SIG-M5 treated with dmso at 0.1 percent for 504 hours (cell line): ENCODE measurements around the gene TP53TG5.

ENCODE experiments used
- DNase-seq: peaks from one replicate; lab custom pipeline; 2025; ENCODE audit not compliant: unreplicated experiment; lab: John Stamatoyannopoulos, UW

Gene TP53TG5

DNA sequence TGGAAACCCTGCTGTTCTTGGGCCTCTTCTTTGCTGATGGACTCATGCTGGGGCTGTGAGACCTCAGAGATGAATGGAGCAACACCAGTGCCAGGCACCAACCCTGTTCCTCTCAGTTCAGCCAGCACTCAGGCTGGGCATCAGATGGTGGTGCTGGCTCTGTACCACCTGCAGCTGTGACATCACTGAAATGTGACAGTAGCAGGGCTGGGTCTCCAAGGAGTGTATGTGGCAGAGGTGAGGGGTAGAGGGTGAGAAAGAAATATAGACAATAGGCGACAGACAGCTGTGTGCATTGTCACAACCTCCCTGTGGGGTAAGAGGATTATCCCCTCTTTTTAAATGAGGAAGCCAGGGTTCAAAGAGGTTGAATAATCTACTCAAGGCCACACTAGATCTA lies at the start of gene TP53TG5:
Gene TP53TG5 (minus strand): TSS at position 135 of the 400 bp plus-strand sequence. CDS start 89 bp downstream, at position 46.
- DNase-seq: no peak

DNA sequence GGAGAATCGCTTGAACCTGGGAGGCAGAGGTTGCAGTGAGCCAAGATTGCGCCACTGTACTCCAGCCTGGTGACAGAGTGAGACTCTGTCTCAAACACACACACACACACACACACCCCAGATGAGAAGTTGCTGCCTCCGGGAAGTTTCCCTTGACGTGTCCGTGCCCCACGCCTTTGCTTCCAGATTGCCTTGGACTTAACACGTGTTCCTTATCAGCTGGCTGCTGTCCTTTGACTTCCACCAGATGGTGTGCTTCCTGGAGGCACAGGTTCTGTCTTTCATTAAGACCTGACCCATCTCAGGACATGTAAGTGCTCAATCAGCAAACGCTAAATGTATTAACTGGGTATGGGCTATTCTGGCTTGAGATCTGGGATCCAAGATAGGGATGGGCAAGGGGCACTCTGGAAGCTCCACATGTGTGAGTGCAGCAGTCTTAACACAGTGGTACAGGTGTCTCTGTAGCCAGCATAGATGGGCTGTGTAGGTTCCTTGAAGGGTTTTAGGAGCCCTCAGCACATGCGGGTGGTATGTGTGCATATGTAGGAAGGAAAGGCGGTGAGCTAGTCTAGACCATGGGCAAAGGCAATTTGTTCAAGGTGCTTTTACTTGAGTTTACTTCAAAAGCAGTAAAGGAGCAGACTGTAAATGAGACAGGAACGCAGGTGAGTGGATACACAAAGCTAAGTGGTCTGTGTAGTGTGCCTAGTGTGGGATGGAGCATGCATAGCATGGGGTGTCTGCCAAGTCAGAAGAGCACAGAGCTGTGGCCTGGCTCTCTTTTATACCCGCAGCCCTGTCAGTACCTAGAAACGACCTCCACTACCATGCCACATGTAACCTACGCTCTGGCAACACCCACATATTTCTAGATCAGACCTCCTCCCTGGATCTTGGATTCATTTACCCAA lies 49.4 kb upstream of the TP53TG5 start:
- no peak for DNase-seq

DNA sequence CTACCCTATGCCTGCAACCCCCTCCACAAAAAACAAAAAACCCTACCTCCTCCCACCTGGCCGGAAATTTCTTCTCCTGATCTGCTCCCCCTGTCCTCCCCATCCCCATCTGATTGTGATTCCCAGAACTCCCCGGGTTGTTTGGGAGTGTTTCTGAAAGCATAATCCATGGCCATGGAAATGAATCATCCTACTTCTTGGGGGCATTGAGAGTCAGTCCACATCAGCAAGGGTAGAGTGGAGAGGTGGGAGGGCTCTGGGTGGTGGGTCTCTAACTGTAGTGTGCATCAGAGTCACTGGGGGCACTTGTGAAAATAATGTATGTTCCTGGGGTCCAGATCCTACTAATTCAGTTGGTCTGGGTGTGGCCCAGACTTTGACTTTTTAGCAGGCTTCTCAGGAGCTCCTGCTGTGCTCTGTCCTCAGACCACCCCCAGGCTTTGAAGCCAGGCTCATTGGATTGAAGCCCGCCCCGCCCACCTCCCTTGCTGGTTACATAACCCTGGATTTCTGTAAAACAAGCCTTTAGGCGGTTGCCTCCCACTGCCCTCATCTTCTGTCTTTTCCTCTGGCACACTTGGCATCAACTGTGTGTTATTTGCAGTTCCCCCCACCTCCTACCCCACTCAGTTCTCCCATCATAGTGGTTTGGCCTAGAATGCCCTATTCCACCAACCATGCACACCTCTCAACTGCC lies 48.3 kb upstream of the TP53TG5 start:
- DNase-seq: no peak

DNA sequence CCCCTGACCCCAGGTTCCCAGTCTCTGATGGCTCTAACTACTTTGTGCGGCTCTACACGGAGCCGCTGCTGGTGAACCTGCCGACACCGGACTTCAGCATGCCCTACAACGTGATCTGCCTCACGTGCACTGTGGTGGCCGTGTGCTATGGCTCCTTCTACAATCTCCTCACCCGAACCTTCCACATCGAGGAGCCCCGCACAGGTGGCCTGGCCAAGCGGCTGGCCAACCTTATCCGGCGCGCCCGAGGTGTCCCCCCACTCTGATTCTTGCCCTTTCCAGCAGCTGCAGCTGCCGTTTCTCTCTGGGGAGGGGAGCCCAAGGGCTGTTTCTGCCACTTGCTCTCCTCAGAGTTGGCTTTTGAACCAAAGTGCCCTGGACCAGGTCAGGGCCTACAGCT lies 47.4 kb upstream of the TP53TG5 start:
- DNase-seq: no peak

DNA sequence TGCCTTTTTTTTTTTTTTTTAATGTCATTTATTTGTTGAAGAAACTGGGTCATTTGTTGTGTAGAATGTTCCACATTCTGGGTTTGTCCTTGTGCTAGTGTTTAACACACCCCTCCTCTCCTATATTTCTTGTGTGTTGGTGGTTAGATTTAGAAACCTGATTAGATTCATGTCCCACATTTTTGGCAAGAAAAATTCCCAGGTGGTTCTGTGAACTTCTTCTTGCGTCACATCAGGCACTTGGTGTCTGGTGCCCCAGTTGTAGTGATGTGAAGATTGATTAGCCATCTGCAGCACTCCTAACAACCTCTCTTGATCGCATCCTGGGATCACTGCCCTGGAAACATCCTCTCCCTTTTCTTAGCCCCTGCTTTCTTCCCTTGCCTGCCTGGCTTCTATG lies 45.6 kb upstream of the TP53TG5 start:
- DNase-seq: no peak

DNA sequence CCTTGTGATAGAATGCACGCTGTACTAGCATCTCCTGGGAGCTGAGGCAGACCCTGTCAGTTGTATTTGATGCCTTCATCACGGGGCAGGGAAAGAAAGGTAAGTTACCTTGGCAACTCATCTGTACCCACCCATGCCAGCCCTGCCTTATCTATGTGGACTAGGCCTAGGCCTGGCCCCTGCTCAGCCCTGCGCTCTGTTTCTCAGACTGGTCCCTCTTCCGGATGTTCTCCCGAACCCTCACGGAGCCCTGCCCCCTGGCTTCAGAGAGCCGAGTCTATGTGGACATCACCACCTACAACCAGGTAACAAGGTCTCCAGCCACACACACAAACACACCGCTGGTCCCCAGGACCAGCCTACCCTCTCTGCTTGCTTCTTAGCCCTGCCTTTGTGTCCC lies 42.0 kb upstream of the TP53TG5 start:
- DNase-seq: no peak

DNA sequence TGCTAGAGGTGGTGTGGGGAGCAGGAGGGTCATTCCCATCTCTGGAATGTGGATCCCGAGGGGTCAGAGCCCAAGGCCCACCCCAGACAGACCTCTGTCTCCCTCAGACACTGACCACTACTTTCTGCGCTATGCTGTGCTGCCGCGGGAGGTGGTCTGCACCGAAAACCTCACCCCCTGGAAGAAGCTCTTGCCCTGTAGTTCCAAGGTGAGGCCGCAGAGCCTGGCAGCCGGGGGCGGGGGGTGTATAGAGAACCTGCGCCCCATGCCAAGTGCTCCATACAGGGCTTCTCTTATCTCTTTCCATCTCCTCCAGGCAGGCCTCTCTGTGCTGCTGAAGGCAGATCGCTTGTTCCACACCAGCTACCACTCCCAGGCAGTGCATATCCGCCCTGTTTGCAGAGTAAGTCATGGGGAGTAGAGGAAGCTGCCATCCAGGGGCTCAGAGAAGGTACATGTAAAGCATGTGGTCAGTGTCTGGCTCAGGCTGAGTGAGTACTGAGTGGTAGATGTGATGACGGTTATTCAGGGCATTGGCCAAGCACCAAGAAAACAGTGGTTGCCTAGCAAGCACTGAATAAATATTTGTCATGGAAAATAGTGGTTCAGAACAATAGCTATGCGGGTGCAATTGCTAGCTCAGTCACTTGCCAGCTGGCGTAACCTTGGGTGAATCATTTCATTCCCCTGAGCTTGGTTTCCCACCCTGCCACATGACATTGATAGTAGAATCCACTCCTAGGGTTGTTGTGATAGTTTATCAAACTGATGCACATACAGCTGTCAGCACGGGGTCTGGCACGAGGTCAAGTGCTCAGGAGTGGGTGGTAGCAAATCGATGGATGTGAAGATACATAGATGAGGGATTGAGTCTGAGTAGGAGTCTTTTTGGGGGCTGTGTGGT lies 41.3 kb upstream of the TP53TG5 start:
- peak; percentile 23 for DNase-seq

DNA sequence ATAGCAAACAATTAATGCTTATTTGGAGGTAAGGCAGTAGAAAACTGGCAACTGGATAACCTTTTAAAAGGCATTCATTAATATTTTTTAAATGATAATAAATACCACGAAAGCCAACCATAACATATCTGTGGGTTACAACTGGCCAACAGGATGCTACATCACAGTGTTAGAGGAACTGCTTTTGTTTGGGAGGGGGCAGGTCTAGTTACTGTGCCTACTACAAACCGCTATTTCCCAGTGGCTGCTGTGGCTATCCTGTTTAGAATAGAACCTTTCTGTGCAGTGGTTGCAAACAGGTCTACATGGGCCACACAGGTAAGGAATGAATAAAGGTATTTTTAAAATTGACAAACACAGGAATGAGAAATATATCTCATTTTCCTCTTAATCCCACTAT lies 38.8 kb upstream of the TP53TG5 start:
- peak; percentile 20 for DNase-seq

DNA sequence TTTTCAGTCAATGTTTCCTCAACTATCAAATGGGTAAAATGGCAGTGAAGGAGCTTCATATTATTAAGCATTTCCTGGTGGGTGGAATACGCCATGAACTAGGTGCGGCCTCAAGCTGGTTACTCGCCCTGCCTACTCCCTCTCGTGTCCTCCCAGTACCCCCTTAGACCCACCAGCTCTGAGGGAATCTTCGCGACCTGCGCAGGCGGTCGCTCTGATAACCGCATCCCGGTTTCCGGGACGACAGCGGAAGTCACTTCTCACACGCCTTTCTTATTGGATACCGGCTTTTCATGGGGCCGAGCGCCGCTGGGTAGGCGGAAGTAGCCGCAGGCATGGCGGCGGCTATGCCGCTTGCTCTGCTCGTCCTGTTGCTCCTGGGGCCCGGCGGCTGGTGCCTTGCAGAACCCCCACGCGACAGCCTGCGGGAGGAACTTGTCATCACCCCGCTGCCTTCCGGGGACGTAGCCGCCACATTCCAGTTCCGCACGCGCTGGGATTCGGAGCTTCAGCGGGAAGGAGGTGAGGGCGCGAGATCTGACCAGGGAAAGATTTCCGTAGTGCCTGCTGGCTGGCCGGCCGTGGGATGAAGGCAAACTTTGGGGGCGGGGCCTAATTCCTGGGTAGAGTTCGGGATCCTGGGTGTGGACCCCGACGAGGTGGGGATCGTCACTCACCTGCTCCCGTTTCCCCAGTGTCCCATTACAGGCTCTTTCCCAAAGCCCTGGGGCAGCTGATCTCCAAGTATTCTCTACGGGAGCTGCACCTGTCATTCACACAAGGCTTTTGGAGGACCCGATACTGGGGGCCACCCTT lies 37.9 kb upstream of the TP53TG5 start, which contains the start of gene PIGT:
Gene PIGT (plus strand): TSS at position 320 of the 816 bp plus-strand sequence. CDS start 16 bp downstream, at position 336.
- peak; percentile 89 for DNase-seq

DNA sequence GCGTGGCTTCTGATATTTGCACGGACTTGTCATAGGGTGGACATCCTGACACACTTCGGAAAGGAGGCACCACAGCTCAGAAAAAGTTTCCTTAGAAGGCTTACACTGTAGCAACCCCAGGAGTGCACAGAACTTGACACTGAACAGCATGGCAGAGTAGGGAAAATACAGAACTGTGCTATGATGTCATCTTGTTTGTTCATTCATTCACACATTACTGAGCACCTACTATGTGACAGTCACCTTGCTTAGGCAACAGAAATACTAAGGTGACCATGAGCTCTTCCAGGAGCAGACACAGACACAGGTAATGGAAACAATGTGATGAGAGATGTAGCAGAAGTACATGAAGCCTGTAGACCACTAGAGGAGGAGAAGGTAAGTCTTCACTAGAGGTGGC lies 35.4 kb upstream of the TP53TG5 start:
- DNase-seq: no peak

DNA sequence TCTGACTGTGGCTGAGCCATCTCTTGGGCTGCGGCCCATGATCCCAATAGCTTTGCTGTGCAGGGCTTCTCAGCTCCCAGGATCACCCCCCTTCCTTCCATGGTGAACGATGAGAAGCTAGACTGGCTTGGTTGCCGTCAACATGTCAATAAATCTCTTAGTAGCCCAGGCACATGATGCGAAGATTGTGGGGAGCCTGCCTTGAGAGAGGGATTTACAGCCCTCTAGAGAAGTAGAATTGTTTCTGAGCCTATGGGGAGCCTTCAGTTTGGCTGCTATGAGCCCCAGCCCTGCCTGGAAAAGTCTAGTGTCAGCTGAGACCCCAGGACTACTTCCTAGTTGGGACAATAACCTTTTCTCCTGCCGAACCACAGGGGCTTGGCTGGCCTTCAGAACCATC lies 34.5 kb upstream of the TP53TG5 start:
- no peak for DNase-seq

DNA sequence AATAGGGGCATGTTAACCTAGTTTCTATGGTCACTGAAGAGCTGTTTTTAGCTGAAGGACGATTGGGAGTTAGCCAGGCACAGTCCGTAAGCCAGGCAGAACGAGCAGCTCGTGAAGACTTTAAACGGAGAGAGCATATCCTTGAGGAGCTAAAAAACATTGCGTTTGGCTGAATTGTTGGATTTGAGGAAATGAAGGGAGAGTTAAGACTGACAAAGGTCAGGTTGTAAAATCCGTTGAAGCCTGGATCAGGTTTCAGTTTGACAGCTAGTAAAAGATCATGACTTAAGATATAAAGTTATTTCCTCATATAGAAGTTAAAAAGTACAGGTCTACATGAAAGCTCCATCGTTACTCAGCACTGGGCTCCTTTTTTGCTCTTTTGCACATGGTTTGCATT lies 32.8 kb upstream of the TP53TG5 start:
- DNase-seq: no peak

DNA sequence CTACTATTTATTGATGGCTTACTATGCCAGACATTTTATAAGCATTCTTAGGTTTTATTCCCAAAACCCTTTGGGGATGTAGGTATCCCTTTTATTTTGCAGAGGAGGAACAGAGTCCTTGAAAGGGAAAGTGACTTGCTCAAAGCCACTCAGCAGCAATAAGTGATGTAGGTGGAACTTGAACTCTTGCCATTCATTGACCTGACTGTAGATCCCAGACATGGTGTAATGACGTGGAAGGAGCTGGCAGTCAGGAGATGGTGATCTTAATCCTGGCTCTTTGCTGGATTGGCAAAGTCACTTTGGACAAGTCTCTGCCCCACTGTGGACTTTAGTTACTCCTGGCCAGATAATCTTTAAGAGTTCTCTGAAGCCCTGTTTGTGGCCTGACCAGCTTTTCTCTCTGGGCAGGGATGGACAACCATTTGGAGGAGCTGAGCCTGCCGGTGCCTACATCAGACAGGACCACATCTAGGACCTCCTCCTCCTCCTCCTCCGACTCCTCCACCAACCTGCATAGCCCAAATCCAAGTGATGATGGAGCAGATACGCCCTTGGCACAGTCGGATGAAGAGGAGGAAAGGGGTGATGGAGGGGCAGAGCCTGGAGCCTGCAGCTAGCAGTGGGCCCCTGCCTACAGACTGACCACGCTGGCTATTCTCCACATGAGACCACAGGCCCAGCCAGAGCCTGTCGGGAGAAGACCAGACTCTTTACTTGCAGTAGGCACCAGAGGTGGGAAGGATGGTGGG lies 31.6 kb upstream of the TP53TG5 start:
- no peak for DNase-seq

DNA sequence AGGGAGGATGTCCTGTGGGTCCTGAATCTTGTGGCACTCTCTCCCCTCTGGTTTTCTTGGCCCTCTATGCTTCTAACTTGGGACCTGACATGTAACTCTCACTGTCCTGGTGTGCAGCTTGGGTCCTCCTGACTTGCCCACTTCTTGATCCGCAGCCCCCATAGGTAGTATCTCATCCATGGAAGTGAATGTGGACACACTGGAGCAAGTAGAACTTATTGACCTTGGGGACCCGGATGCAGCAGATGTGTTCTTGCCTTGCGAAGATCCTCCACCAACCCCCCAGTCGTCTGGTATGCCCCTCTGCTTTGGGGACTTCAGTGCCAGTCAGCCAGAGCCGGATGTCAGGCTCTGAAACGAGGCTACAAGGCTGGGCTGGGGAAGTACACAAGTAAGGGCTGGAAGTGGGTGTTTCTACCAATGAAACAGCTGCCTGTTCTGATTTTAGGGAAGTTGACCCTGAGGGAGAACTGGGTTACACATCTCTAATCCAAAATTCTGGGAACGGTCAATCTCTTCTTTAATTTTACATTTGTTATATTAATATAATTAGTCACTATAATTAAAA lies 30.6 kb upstream of the TP53TG5 start:
- peak; percentile 43 for DNase-seq

DNA sequence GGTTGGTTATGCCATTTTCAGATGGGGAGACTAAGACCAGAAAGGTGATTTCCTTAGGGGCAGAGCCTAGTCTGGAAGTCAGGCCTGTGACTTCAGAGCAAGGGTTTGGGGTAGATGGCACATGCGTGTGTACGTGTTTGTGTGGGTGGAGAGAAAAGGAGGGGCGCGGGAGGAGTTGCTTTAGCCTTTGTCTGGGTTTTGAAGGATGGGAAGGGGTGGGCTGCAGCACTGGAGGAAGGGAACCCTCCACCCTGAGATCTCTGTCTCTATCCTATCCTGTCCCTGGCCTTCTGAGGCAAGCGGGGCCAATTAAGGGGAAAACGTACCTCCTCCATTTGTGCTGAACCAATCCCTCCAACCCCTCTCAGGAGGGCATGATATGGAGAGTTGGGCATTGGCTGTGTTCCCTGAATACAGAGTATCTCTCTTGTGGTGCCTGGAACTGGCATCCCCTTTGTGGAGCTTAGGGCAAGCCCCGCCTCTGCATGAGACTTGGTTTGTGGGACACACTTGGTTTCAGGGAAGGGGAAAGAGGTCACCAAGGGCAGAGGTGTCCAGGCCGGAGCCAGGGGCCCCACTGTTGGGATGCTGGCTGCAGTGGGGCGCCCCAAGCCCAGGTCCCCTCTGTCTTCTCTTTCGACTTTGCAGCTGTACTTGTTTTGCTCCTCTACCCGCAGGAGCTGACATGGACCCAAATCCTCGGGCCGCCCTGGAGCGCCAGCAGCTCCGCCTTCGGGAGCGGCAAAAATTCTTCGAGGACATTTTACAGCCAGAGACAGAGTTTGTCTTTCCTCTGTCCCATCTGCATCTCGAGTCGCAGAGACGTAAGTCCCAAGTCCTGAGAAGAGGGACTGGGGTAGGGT lies 29.9 kb upstream of the TP53TG5 start, which contains the start of gene DBNDD2:
Gene DBNDD2 (plus strand): TSS at position 507 of the 863 bp plus-strand sequence. CDS start 179 bp downstream, at position 686.
- no peak for DNase-seq

DNA sequence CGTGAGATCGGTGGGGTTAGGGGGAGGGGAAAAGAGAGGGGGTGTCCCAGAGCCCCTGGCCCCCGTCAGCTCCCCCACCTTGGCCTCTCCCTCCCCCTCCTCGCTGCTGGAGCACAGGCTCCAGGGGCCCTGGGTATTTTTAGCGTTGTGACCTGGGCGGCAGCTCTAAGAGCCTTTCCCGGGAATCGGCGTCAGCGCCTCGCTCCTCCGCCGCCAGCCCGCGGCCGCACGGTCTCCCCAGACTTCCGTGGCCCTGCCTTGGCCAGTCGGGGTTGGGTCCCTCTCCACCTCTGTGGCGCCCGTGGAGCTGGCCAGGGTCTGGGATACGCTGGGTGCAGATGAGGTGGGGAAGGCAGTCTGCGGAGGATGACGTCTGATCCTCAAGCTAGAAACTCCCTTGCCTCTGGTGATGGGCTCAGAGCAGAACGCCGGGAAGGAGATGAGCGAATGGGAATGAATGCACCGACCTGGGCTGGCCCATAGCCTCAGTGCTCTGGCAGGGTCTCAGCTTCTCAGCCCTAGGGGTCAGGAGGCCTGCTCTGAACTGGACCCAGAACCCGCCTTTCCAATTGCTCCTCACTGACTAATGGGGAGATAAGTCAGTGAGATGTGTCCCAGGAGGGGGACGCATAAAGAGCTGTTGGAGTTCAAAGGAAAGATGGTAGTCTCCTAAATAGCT lies 29.1 kb upstream of the TP53TG5 start:
- no peak for DNase-seq

DNA sequence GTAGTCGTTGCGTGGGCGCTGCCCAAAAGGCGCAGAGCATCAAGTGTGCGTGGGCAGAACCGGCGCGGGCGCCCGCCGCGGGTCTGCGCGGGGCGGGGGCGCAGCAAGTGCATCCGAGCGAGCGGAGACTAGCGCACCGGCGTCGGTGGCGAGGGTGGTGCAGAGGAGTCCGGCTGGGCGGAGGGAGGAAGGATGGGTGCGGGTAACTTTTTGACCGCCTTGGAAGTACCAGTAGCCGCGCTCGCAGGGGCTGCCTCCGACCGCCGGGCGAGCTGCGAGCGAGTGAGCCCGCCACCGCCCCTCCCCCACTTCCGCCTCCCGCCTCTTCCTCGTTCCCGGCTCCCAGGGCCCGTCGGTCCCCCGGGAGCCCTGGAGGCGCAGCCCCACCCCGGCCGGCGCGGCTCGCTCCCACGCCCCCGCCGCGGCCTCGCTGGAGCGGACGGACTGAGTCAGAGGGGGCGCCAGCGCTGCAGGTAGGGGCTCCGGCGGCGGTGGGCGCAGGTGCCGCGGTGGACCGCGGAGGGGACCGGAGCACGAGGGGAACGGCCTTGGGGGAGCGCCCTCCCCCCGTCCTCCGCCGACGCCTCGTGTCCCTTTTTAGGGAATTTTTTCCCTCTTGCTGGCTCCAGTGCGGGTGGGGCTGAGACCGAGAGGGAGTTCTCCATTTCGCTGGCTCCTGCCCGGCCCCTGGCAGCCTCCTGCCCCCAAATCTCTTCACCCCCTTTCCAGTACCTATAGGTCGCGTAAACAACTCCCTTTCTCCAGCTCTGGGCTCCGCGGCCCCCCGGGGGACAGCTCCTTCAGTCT lies 28.3 kb upstream of the TP53TG5 start:
- peak; percentile 27 for DNase-seq
